Vagina (tissue), 2 donors: ENCODE data around the gene MYH9. TPM values are rescaled to one million over a fixed set of nuclear protein-coding genes. Genes with fewer than 3 reads are reported as not detected.
A peak's percentile ranks its signal among the peaks of the same experiment; 100 is the strongest.

Experiments
- DNase-seq, 2 donors: peaks; one replicate each; pipeline ENCODE4 v3.0.0-alpha.2; 2017; ENCODE audit errors: extremely low spot score in 2 of 2
- H3K27ac ChIP-seq: fragments of 200-600 bp; sonication (generic); one replicate; pipeline ENCODE4 v1.5.1; 2019
- H3K27me3 ChIP-seq: fragments of 200-600 bp; sonication (generic); one replicate; pipeline ENCODE4 v1.5.1; 2019
- H3K36me3 ChIP-seq, 2 donors: fragments of 200-600 bp; sonication (generic); one replicate each; pipeline ENCODE4 v1.5.1; 2017 to 2019
- H3K4me1 ChIP-seq: fragments of 200-600 bp; sonication (generic); one replicate; pipeline ENCODE4 v1.5.1; 2019
- H3K4me3 ChIP-seq, 2 donors: fragments of 200-600 bp; sonication (generic); 1 replicate in 1 of 2; 2 replicates in 1 of 2; pipeline ENCODE4 v1.5.1; 2016 to 2019
- H3K9me3 ChIP-seq: fragments of 200-600 bp; sonication (generic); one replicate; pipeline ENCODE4 v1.5.1; 2019
- CTCF ChIP-seq, 3 experiments: fragments of 450-650 bp in 2 of 3; fragments of 200-600 bp in 1 of 3; sonication (generic) in 1 of 3; IDR thresholded peaks; one replicate each; pipeline ENCODE4 v1.5.1; 2017 to 2019; ENCODE audit warnings: antibody characterized with exemption in 3 of 3, mild to moderate bottlenecking in 2 of 3, moderate library complexity in 2 of 3
- POLR2A ChIP-seq, 2 donors: fragments of 450-650 bp; IDR thresholded peaks; one replicate each; pipeline ENCODE4 v1.6.1; 2017; ENCODE audit warnings: antibody characterized with exemption in 2 of 2, mild to moderate bottlenecking in 2 of 2, moderate library complexity in 2 of 2
- POLR2AphosphoS5 ChIP-seq, 2 donors: sonication (generic); formaldehyde crosslinking; IDR thresholded peaks; one replicate each; pipeline ENCODE4 v1.9.0; 2017; ENCODE audit warnings: antibody characterized with exemption in 2 of 2, mild to moderate bottlenecking in 2 of 2, low read depth in 1 of 2; ENCODE audit not compliant: insufficient read depth in 1 of 2
- intact Hi-C: fragments of 100-400 bp; cut with DNase I; formaldehyde crosslinking; loops from one replicate; pipeline ENCODE4 v1.15.1; 2023
- total RNA-seq: library from RNA; depleted of rRNA; stranded (reverse); fragments of >200 nt; gene quantifications from one replicate; pipeline ENCODE4 v1.2.3, GENCODE V29; 2016

MYH9 gene
- total RNA-seq, 1 donor from 2014 or later: 333 TPM

GRCh38 chr22:36383110-36383581 lies 4.6 kb downstream of the MYH9 start:
- DNase-seq: no peak
- H3K36me3 ChIP-seq: no peaks in the 10 kb centered on the region
- H3K4me3 ChIP-seq: peak overlapping the region in 1 of 2 donors; percentile 11
- H3K4me1 ChIP-seq: peaks cover 80% of the 10 kb centered on the region
- H3K27ac ChIP-seq: peak overlapping the region; percentile 99
- intact Hi-C loops: loop anchor here (5.0 kb wide), 1 partner anchor 41 kb away; no protein-coding TSS in a partner anchor
- TF ChIP-seq POLR2AphosphoS5 (IDR thresholded peaks at IDR 0.05; ENCODE audit: insufficient read depth in 1 of 2, low read depth in 1 of 2): no peak
- TF ChIP-seq POLR2A (IDR thresholded peaks at IDR 0.05): no peak
- TF ChIP-seq CTCF (IDR thresholded peaks at IDR 0.05): no peak
- H3K9me3 ChIP-seq: no peaks in the 10 kb centered on the region
- no peaks in the 10 kb centered on the region for H3K27me3 ChIP-seq

GRCh38 chr22:36381513-36382128 lies 6.1 kb downstream of the MYH9 start:
- no peaks in the 10 kb centered on the region for H3K9me3 ChIP-seq
- peaks cover 95% of the 10 kb centered on the region for H3K4me1 ChIP-seq
- intact Hi-C loops: loop anchor here (5.0 kb wide), 1 partner anchor 39 kb away; no protein-coding TSS in a partner anchor
- H3K4me3 ChIP-seq: no peak overlapping the region
- DNase-seq: no peak
- no peak for TF ChIP-seq POLR2A (IDR thresholded peaks at IDR 0.05)
- TF ChIP-seq CTCF (IDR thresholded peaks at IDR 0.05): no peak
- no peak for TF ChIP-seq POLR2AphosphoS5 (IDR thresholded peaks at IDR 0.05; ENCODE audit: insufficient read depth in 1 of 2, low read depth in 1 of 2)
- peak overlapping the region; percentile 99 for H3K27ac ChIP-seq
- H3K36me3 ChIP-seq: no peaks in the 10 kb centered on the region
- no peaks in the 10 kb centered on the region for H3K27me3 ChIP-seq

- DNase-seq: no peak
- Histone ChIP-seq H3K4me1 (peaks cover 100% of the 10 kb centered on the region), H3K4me3 (peak overlapping the region in 1 of 2 donors; percentile 13), H3K9me3 (no peaks in the 10 kb centered on the region), H3K27ac (peak overlapping the region; percentile 99), H3K36me3 (no peaks in the 10 kb centered on the region), H3K27me3 (no peaks in the 10 kb centered on the region)
- TF ChIP-seq POLR2A (IDR thresholded peaks at IDR 0.05) (no peak), CTCF (IDR thresholded peaks at IDR 0.05) (no peak), POLR2AphosphoS5 (IDR thresholded peaks at IDR 0.05; ENCODE audit: insufficient read depth in 1 of 2, low read depth in 1 of 2) (peak in 1 of 2 donors; percentile 34)
- intact Hi-C loops: loop anchor here (5.0 kb wide), 2 partner anchors 37 to 57 kb away; no protein-coding TSS in a partner anchor
These were observed 8.0 kb downstream of the MYH9 start for GRCh38 chr22:36379593-36380361.

GRCh38 chr22:36378869-36379217 lies 8.9 kb downstream of the MYH9 start:
- Histone ChIP-seq H3K4me1 (peaks cover 100% of the 10 kb centered on the region), H3K9me3 (no peaks in the 10 kb centered on the region), H3K27me3 (no peaks in the 10 kb centered on the region), H3K4me3 (no peak overlapping the region), H3K36me3 (no peaks in the 10 kb centered on the region), H3K27ac (peak overlapping the region; percentile 99)
- no peak for TF ChIP-seq POLR2A (IDR thresholded peaks at IDR 0.05)
- TF ChIP-seq POLR2AphosphoS5 (IDR thresholded peaks at IDR 0.05; ENCODE audit: insufficient read depth in 1 of 2, low read depth in 1 of 2): no peak
- TF ChIP-seq CTCF (IDR thresholded peaks at IDR 0.05): no peak
- no peak for DNase-seq
- intact Hi-C loops: loop anchor here (5.0 kb wide), 1 partner anchor 57 kb away; no protein-coding TSS in a partner anchor
